OCI-LY7 (cell line): ENCODE data around the gene METTL4. TPM values are rescaled to one million over a fixed set of nuclear protein-coding genes. Genes with fewer than 3 reads are reported as not detected.

Experiments
- BruUV-seq: library from RNA; stranded (reverse); fragments of 400-500 nt; replicated peaks from 2 replicates; lab custom pipeline; 2021; lab: Mats Ljungman, UMichigan
- CTCF ChIA-PET: fragments of 300-600 bp; sonication (Branson Sonifier 250); formaldehyde crosslinking; loops from one replicate; lab custom pipeline; 2022; ENCODE audit warnings: antibody characterized with exemption; ENCODE audit not compliant: unreplicated experiment; lab: Charles Lee
- POLR2A ChIA-PET: fragments of 300-600 bp; sonication (Branson Sonifier 250); formaldehyde crosslinking; loops from one replicate; lab custom pipeline; 2022; ENCODE audit warnings: antibody characterized with exemption; lab: Charles Lee
- DNase-seq: peaks from one replicate; pipeline ENCODE4 v3.0.0-alpha.2; 2015; ENCODE audit warnings: low spot score
- H2AFZ ChIP-seq: fragments of 200-600 bp; sonication (generic), shearing (Covaris generic); 2 replicates; pipeline ENCODE4 v1.6.1; 2014; ENCODE audit warnings: mild to moderate bottlenecking, antibody characterized with exemption, low read length, moderate library complexity
- H3K27ac ChIP-seq: fragments of 200-600 bp; sonication (generic); 2 replicates; pipeline ENCODE4 v1.5.1; 2014; ENCODE audit warnings: mixed run types, low read depth, mild to moderate bottlenecking, moderate library complexity, low read length, inconsistent platforms; ENCODE audit not compliant: poor library complexity, severe bottlenecking
- H3K36me3 ChIP-seq: fragments of 200-600 bp; sonication (generic); 2 replicates; pipeline ENCODE4 v1.6.1; 2014; ENCODE audit warnings: mild to moderate bottlenecking, antibody characterized with exemption, low read length, moderate library complexity, mixed read lengths; ENCODE audit not compliant: insufficient read depth
- H3K4me1 ChIP-seq: fragments of 200-600 bp; sonication (generic); 2 replicates; pipeline ENCODE4 v1.5.1; 2014; ENCODE audit warnings: mild to moderate bottlenecking, low read length; ENCODE audit not compliant: insufficient read depth, poor library complexity, severe bottlenecking
- H3K4me2 ChIP-seq: fragments of 200-600 bp; sonication (generic); 2 replicates; pipeline ENCODE4 v1.6.1; 2014; ENCODE audit warnings: mild to moderate bottlenecking, low read length
- H3K4me3 ChIP-seq: fragments of 200-600 bp; sonication (generic); 2 replicates; pipeline ENCODE4 v1.5.1; 2014; ENCODE audit warnings: mild to moderate bottlenecking, low read depth, low read length; ENCODE audit not compliant: poor library complexity, severe bottlenecking
- H3K79me2 ChIP-seq: fragments of 200-600 bp; sonication (generic); 2 replicates; pipeline ENCODE4 v1.6.1; 2016; ENCODE audit warnings: low read depth, mild to moderate bottlenecking, low read length, moderate library complexity, mixed read lengths; ENCODE audit not compliant: insufficient read depth
- H3K9me2 ChIP-seq: fragments of 200-600 bp; sonication (generic); 2 replicates; pipeline ENCODE4 v1.6.1; 2016; ENCODE audit warnings: mild to moderate bottlenecking, low read length, mixed read lengths; ENCODE audit not compliant: insufficient read depth
- H3K9me3 ChIP-seq: fragments of 200-600 bp; sonication (generic); 2 replicates; pipeline ENCODE4 v1.6.1; 2014; ENCODE audit warnings: mild to moderate bottlenecking, mixed run types, low read length, mixed read lengths
- H4K20me1 ChIP-seq: fragments of 200-600 bp; sonication (generic); 2 replicates; pipeline ENCODE4 v1.6.1; 2014; ENCODE audit warnings: mild to moderate bottlenecking, antibody characterized with exemption, low read length, moderate library complexity, mixed read lengths; ENCODE audit not compliant: insufficient read depth
- CTCF ChIP-seq: fragments of 200-600 bp; sonication (generic); conservative IDR thresholded peaks from 2 replicates; pipeline ENCODE4 v1.5.1; 2014; ENCODE audit warnings: mild to moderate bottlenecking, antibody characterized with exemption, low read length, moderate library complexity, mixed read lengths
- EZH2phosphoT487 ChIP-seq: fragments of 200-600 bp; sonication (generic); IDR thresholded peaks from 2 replicates; pipeline ENCODE4 v1.6.1; 2018; ENCODE audit warnings: low read depth, borderline replicate concordance, mild to moderate bottlenecking, mixed run types, antibody characterized with exemption, low read length, moderate library complexity, mixed read lengths
- intact Hi-C: fragments of 100-400 bp; cut with micrococcal nuclease; formaldehyde crosslinking; loops from one replicate; pipeline ENCODE4 v1.10.0; 2022; ENCODE audit not compliant: unreplicated experiment
- total RNA-seq, 2 experiments: library from RNA; depleted of rRNA in 1 of 2; stranded (reverse); fragments of >200 nt in 1 of 2; shearing (Covaris generic) in 1 of 2; gene quantifications; 2 replicates each; pipeline ENCODE4 v1.2.3, GENCODE V29; 2014 to 2022

METTL4 gene
- total RNA-seq, 2 experiments from 2014 or later: 11.8 to 23.7 TPM

- no peak overlapping the region for H3K4me2 ChIP-seq
- H3K4me3 ChIP-seq: no peak overlapping the region
- DNase-seq: no peak
- no peaks in the 10 kb centered on the region for H3K9me3 ChIP-seq
- intact Hi-C loops: no loop called here
- POLR2A ChIA-PET: interaction anchor here (0.6 to 1.9 kb wide), 6 partner anchors 11 to 1240 kb away, joined by 3 to 15 read pairs (median 4); no protein-coding TSS in a partner anchor
- BruUV-seq: no TSS peak
- TF ChIP-seq CTCF (no peak), EZH2phosphoT487 (no peak)
- no peaks in the 10 kb centered on the region for H3K4me1 ChIP-seq
- H2AFZ ChIP-seq: 0 out of 2 replicates have a peak overlapping the region, but pooled peaks have one; percentile 3
- CTCF ChIA-PET: no interaction called here
- H3K36me3 ChIP-seq: no peaks in the 10 kb centered on the region
- H3K79me2 ChIP-seq: no peaks in the 10 kb centered on the region
- H3K27ac ChIP-seq: no peak overlapping the region
- H4K20me1 ChIP-seq: no peaks in the 10 kb centered on the region
- no peaks in the 10 kb centered on the region for H3K9me2 ChIP-seq
Measured at GRCh38 chr18:2522112-2522511, 49.2 kb downstream of the METTL4 start.

GRCh38 chr18:2518473-2518872 is 52.8 kb downstream of the METTL4 start:
- H3K9me2 ChIP-seq: no peaks in the 10 kb centered on the region
- peaks cover 19% of the 10 kb centered on the region for H3K4me1 ChIP-seq
- peaks cover 5% of the 10 kb centered on the region; the same call in 1 of the 2 replicates for H3K9me3 ChIP-seq
- peaks cover 5% of the 10 kb centered on the region; the same call in 1 of the 2 replicates for H3K36me3 ChIP-seq
- no peak overlapping the region for H3K4me2 ChIP-seq
- TF ChIP-seq EZH2phosphoT487 (no peak), CTCF (no peak)
- DNase-seq: no peak
- no peaks in the 10 kb centered on the region for H4K20me1 ChIP-seq
- CTCF ChIA-PET: no interaction called here
- H3K4me3 ChIP-seq: no peak overlapping the region
- H2AFZ ChIP-seq: no peak overlapping the region
- POLR2A ChIA-PET: interaction anchor here (0.9 to 1.1 kb wide), 2 partner anchors 17 to 63 kb away, joined by 3 to 4 read pairs; no protein-coding TSS in a partner anchor
- intact Hi-C loops: no loop called here
- BruUV-seq: no TSS peak
- no peak overlapping the region for H3K27ac ChIP-seq
- no peaks in the 10 kb centered on the region for H3K79me2 ChIP-seq

DNA sequence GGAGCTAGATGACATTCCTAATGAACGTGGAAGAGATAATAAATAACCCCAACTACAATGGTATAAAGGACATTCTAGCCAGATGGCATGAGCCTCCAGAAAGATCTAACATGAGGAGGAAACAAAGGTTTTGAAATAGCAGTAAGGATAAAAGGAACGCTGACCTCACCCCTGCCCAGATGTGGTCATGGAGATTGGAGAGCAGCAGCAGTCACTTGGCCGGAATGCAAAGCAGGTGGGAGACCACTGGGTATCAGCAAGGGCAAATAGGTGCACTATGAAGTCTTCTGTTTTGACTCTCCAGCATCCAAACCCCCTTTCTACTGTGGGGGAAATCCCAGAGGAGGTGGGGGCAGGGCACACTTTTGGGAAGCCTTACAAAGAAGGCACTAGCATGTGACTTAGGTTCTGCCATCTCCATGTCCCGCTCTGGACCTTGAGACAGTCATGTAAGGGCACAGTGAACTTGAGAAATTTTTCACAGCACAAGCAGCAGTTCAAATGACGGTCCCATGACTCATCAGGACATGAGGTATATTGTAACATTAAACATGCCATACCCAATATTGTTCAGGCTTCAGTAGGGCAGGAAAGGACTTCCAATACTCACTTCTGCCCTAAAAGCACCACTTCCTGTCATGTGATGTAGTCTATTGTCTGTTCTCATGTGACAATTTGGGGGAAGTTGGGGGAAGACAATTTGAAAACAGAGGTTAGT is 55.2 kb downstream of the METTL4 start:
- intact Hi-C loops: no loop called here
- no TSS peak for BruUV-seq
- DNase-seq: peak; percentile 65

More for the DNA sequence above, 55.2 kb downstream of the METTL4 start:
- H3K27ac ChIP-seq: peak overlapping the region; percentile 10
- POLR2A ChIA-PET: interaction anchor here (0.9 kb wide), 1 partner anchor 16 kb away, joined by 3 read pairs; no protein-coding TSS in a partner anchor
- H4K20me1 ChIP-seq: no peaks in the 10 kb centered on the region
- H2AFZ ChIP-seq: peak overlapping the region; percentile 95
- CTCF ChIA-PET: no interaction called here
- TF ChIP-seq CTCF (no peak), EZH2phosphoT487 (no peak)
- no peak overlapping the region for H3K4me2 ChIP-seq
- peaks cover 19% of the 10 kb centered on the region for H3K4me1 ChIP-seq
- peaks cover 5% of the 10 kb centered on the region; the same call in 1 of the 2 replicates for H3K9me3 ChIP-seq
- H3K36me3 ChIP-seq: peaks cover 5% of the 10 kb centered on the region; the same call in 1 of the 2 replicates
- H3K4me3 ChIP-seq: no peak overlapping the region
- no peaks in the 10 kb centered on the region for H3K79me2 ChIP-seq
- no peaks in the 10 kb centered on the region for H3K9me2 ChIP-seq
